HG02840 (cell line): Measurements from ENCODE around the gene SNX5.

ENCODE experiments used
- ATAC-seq: cut with Tn5 transposase; IDR thresholded peaks from one replicate; pipeline ENCODE4 v1.9.1; 2021; ENCODE audit warnings: mild to moderate bottlenecking, moderate library complexity, moderate number of reproducible peaks; ENCODE audit not compliant: unreplicated experiment, low FRiP score

SNX5 gene

GRCh38 chr20:17921774-17922173 is 46.8 kb downstream of the SNX5 start:
- no peak for ATAC-seq

- no peak for ATAC-seq
These were observed 49.4 kb downstream of the SNX5 start for GRCh38 chr20:17919149-17919548.

DNA sequence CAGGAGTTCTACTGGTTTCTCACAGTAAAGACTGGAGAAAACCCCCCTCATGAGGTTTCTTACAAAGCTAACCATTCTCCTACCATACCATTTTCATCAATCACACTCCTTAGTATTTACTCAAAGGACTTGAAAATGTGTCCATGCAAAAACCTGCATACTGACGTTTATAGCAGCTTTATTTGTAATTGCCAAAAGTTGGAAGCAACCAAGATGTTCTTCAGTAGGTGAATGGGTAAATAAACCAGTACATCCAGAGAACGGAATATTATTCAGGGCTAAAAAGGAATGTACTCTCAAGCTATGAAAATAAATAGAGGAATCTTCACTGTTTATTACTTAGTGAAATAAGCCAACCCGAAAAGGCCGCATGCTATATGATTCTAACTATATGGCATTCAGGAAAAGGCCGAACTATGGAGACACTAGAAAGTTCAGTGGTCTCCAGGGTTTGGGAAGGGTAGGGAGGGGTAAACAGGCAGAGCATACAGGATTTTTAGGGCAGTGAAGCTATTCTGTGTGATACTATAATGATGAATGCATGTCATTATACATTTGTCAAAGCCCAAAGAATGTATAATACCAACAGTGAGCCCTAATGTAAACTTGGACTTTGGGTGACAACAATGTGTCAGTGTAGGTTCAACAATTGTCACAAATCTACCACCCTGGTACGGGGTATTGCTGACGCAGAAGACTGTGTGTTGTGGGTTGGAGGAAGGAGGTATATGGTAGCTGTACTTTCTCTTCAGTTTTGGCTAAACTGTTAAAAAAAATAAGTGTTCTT is 50.6 kb downstream of the SNX5 start:
- no peak for ATAC-seq

- ATAC-seq = no peak
These were observed 52.1 kb downstream of the SNX5 start for GRCh38 chr20:17916433-17916891.

GRCh38 chr20:17914957-17915356 is 53.6 kb downstream of the SNX5 start:
- no peak for ATAC-seq

DNA sequence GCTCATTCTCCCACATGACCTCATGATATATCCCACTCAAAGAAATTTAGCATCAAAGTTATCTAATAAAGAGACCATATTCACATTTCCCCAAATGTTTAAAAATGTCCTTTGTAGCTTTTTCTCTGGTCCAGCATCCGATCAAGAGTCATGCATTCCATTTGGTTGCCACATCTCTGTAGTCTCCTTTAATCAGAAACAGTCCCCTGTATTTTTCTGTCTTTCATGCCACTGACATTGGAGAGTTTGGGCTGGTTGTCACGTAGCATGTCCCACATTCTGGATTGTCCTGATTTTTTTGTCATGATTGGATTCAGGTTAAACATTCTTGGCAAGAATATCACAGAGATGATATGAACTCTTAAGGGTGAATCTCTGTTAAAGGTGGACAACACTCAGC is 55.7 kb downstream of the SNX5 start:
- ATAC-seq = no peak

- ATAC-seq = no peak
These were observed 56.7 kb downstream of the SNX5 start for GRCh38 chr20:17911927-17912326.

- no peak for ATAC-seq
These were observed 57.7 kb downstream of the SNX5 start for GRCh38 chr20:17910828-17911294.

GRCh38 chr20:17909869-17910321 is 58.7 kb downstream of the SNX5 start:
- ATAC-seq = no peak

GRCh38 chr20:17905544-17905943 is 63.0 kb downstream of the SNX5 start:
- ATAC-seq = no peak

DNA sequence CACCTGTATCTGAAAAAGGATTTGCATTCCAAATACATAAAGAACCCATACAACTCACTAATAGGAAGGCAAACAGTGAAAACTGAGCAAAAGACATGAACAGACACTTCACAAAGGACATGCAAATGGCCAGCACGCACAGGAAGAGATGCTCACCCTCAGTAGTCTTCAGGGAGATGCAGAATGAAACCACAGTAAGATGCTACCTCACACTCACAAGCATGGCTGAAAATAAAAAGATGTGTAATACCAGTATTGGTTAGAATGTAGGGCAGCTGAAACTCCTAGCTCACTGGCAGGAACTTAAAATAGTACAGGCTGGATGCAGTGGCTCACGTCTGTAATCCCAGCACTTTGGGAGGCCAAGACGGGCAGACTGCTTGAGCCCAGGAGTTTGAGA is 64.6 kb downstream of the SNX5 start:
- ATAC-seq = peak; percentile 67

GRCh38 chr20:17902531-17903083 is 66.0 kb downstream of the SNX5 start:
- no peak for ATAC-seq

DNA sequence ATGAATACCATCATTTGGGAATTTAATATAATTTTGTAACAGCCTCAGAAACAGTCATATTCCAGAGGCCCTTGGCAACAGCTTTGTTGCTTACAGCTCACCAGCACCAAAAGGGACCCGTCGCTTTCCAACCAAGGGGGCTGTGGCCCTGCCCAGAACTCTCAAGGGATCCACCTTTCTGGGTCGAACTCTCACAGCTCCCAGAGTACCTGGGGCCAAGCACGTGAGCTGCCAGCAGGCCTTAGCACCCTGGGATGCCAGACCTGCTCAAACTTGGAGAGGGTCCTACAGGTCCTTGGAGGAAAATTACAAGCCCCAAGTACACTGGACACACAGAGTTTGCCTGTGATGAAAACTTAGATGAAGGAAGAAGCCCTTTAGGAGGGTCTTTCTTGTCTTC is 66.6 kb downstream of the SNX5 start:
- ATAC-seq = no peak

GRCh38 chr20:17898548-17898994 is 70.0 kb downstream of the SNX5 start:
- no peak for ATAC-seq

GRCh38 chr20:17897566-17898307 is 70.9 kb downstream of the SNX5 start:
- no peak for ATAC-seq

GRCh38 chr20:17896771-17897369 is 71.7 kb downstream of the SNX5 start:
- no peak for ATAC-seq

- no peak for ATAC-seq
These were observed 72.3 kb downstream of the SNX5 start for GRCh38 chr20:17896193-17896723.

GRCh38 chr20:17895641-17896171 is 72.9 kb downstream of the SNX5 start:
- ATAC-seq = no peak

DNA sequence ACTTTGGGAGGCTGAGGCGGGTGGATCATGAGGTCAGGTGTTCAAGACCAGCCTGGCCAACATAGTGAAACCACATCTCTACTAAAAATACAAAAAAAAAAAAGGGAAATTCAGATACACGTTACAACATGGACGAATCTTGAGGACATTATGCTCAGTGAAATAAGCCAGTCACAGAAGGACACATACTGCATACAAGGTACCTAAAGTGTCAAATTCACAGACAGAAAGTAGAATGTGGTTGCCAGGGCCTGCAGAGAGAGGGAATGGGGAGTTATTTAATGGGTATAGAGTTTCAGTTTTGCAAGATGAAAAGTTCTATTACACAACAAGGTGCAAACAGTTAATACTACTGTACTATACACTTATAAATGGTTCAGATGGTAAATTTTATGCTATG is 75.1 kb downstream of the SNX5 start:
- ATAC-seq = no peak

- ATAC-seq = no peak
These were observed 76.2 kb downstream of the SNX5 start for GRCh38 chr20:17892189-17892938.
